ENCODE results near the gene SEC14L1.

The SEC14L1 gene

GRCh38 chr17:77242118-77242851 is 101.5 kb downstream of the SEC14L1 start:
- Histone ChIP-seq H3K4me1 (no peaks in the 10 kb centered on the region), H3K36me3 (ENCODE audit: control insufficient read depth, insufficient read depth, low read length) (no peaks in the 10 kb centered on the region), H3K9ac (no peak overlapping the region), H3K9me3 (ENCODE audit: control insufficient read depth, low read length) (no peaks in the 10 kb centered on the region), H2AFZ (no peak overlapping the region), H3K27me3 (ENCODE audit: control insufficient read depth, insufficient read depth, low read length) (no peaks in the 10 kb centered on the region), H3K79me2 (no peaks in the 10 kb centered on the region), H3K27ac (no peak overlapping the region), H3K4me3 (ENCODE audit: low read depth, low read length) (no peak overlapping the region), H3K4me2 (ENCODE audit: low read length) (no peak overlapping the region)
- no peak for TF ChIP-seq CTCF (IDR thresholded peaks at IDR 0.05)

- Histone ChIP-seq H3K4me1 (no peaks in the 10 kb centered on the region), H2AFZ (no peak overlapping the region), H3K27me3 (ENCODE audit: control insufficient read depth, insufficient read depth, low read length) (no peaks in the 10 kb centered on the region), H3K9ac (no peak overlapping the region), H3K27ac (no peak overlapping the region), H3K4me2 (ENCODE audit: low read length) (no peak overlapping the region), H3K9me3 (ENCODE audit: control insufficient read depth, low read length) (no peaks in the 10 kb centered on the region), H3K36me3 (ENCODE audit: control insufficient read depth, insufficient read depth, low read length) (no peaks in the 10 kb centered on the region), H3K79me2 (no peaks in the 10 kb centered on the region), H3K4me3 (ENCODE audit: low read depth, low read length) (no peak overlapping the region)
- TF ChIP-seq CTCF (IDR thresholded peaks at IDR 0.05): no peak
Observed at GRCh38 chr17:77245162-77245926, 104.6 kb downstream of the SEC14L1 start.

- H3K27ac ChIP-seq: no peak overlapping the region
- H3K79me2 ChIP-seq: no peaks in the 10 kb centered on the region
- H3K27me3 ChIP-seq (ENCODE audit: control insufficient read depth, insufficient read depth, low read length): no peaks in the 10 kb centered on the region
- peak overlapping the region; percentile 71 for H2AFZ ChIP-seq
- H3K4me3 ChIP-seq (ENCODE audit: low read depth, low read length): peak overlapping the region; percentile 66
- TF ChIP-seq CTCF (IDR thresholded peaks at IDR 0.05): no peak
- H3K4me2 ChIP-seq (ENCODE audit: low read length): peak overlapping the region; percentile 99
- no peaks in the 10 kb centered on the region for H3K36me3 ChIP-seq (ENCODE audit: control insufficient read depth, insufficient read depth, low read length)
- H3K9me3 ChIP-seq (ENCODE audit: control insufficient read depth, low read length): no peaks in the 10 kb centered on the region
- no peaks in the 10 kb centered on the region for H3K4me1 ChIP-seq
- no peak overlapping the region for H3K9ac ChIP-seq
Observed at GRCh38 chr17:77246110-77247047, 105.6 kb downstream of the SEC14L1 start.

GRCh38 chr17:77247048-77247541 is 106.3 kb downstream of the SEC14L1 start:
- Histone ChIP-seq H3K9me3 (ENCODE audit: control insufficient read depth, low read length) (no peaks in the 10 kb centered on the region), H3K27ac (no peak overlapping the region), H3K4me3 (ENCODE audit: low read depth, low read length) (peak overlapping the region; percentile 66), H3K4me1 (no peaks in the 10 kb centered on the region), H2AFZ (peak overlapping the region; percentile 71), H3K36me3 (ENCODE audit: control insufficient read depth, insufficient read depth, low read length) (no peaks in the 10 kb centered on the region), H3K4me2 (ENCODE audit: low read length) (peak overlapping the region; percentile 99), H3K9ac (no peak overlapping the region), H3K79me2 (no peaks in the 10 kb centered on the region), H3K27me3 (ENCODE audit: control insufficient read depth, insufficient read depth, low read length) (no peaks in the 10 kb centered on the region)
- peak; percentile 99 for TF ChIP-seq CTCF (IDR thresholded peaks at IDR 0.05)

All from parathyroid adenoma (tissue), 2 donors.